HS-27A (cell line): ENCODE measurements around the gene UBA1.

ENCODE experiments used
- DNase-seq: peaks from one replicate; pipeline ENCODE4 v3.0.0-alpha.2; 2012; ENCODE audit warnings: low read depth, missing footprints

Gene UBA1

DNA sequence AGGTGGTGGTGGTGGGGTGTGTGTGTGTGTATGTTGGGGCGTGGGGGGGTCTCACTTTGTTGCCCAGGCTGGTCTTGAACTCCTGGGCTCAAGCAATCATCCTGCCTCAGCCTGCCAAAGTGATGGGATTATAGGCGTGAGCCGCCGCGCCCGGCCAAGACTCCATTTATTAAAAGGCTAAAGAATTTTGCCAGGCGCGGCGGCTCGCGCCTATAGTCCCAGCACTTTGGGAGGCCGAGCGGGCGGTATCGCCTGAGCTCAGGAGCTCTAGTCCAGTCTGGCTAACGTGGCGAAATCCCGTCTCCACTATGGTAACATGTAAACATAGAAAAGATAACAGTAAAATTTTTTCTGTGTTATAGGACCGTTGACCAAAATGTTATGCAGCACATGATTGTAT, 3.7 kb upstream of the UBA1 start:
- no peak for DNase-seq

DNA sequence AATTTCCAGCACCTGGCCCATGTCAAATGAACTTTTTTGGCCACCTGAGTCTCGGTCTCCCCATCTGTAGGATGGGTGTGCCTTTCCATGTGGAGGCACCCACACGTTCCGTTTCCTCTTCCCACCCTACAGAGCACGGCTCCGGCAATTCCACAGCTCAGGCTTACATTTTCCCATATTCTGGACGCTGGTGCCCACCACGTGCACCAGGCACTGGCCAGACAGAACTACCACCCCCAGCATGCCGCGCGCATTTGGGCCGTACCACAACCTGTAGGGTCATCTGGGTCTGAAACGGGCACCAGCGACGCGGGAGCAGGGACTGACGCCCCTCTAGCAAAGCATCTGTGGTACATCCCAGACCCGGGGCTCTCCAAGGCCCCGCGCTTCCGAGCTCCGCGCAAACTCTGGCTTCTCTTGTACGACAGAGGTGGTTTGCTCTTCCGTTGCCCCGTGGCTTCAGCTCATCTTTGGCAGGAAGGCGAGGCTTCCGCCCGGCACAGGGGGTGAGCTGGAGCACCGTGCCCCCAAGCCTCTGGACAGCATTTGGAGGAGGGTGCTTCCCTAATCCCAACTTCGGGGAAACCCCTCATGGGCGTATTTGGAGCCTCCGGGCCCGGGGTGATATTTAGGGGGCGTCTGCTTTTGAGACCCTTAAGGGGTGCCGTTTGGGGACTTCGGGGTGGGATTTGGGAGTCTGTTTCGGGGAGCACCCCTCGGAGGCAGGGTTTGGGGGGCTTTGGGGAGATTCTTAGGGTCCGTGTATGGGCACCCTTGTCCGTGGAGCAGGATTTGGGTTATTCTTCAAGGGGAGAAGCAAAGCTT, 3.0 kb upstream of the UBA1 start:
- no peak for DNase-seq

DNA sequence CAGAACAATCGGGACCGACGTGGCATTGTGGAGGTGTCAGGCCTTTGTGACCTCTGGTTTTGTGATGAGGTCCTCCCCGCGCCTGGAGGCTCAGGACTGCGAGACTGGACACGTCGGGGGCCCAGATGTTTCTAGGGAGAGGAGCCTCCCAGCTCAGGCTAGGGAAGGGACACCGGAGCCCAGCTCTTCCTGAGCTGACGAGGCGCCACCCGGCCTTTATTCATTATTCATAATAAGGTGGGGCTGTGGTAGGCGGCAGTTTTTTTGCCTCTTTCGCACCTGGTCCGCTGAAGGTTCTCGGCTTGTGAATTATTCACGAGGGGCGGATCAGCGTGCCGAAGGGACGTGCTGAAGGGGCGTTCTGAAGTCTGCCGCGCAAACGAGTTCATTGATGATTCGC, 2.3 kb upstream of the UBA1 start:
- no peak for DNase-seq

DNA sequence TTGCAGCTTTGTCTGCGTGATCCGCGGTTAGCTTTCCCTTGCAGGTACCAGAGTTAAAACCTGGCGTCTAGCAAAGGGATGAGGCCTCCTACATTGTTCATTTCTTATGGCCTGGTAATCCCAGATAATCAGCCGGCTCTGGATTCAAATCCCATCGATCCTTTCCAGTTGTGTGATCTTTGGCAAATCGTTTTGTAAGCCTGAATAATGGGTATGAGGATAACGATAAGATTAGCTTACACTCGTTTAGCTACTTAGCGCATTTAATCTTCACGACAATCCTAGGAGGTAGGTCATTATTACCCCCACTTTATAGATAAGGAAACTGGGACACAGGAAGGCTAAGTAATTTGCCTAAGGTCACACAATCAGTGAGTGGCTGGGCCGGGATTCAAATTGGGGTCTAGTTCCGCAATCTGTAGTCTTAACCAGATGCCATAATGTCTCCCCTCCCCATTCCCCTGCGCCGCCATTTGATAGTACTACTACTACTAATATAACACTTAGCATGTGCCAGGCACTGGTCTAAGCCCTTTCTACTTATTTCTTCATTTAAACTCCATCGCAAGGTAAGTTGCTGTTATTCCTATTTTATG, 1.7 kb upstream of the UBA1 start:
- no peak for DNase-seq

DNA sequence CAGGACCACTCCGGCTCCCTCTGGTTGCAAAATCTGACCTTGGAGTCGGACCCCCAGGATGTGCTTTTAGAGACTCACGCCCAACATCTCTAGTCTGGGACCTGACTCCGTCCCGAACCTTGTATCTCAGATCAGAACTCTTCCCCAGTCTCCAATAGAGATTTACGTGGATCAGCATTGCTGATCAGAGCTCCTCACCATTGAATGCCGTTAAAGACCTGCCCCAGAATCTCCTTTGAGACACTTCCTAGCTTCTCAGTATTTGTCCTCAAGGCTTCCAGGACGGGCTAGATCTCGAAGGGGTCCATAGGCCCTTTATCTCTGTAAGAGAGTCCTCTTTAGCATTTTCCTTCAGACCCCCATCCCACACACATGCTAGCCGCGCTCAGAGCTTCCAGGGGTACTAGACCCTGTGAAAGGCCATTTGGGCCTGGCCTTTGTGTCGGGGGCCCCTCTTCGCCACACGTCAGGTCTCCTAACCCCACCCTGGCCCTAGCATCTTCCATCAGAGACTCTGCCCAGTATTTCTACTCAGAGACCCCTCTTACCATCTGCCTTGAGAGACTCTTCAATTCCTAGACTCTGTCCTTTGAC, 662 bp downstream of the UBA1 start:
- no peak for DNase-seq

DNA sequence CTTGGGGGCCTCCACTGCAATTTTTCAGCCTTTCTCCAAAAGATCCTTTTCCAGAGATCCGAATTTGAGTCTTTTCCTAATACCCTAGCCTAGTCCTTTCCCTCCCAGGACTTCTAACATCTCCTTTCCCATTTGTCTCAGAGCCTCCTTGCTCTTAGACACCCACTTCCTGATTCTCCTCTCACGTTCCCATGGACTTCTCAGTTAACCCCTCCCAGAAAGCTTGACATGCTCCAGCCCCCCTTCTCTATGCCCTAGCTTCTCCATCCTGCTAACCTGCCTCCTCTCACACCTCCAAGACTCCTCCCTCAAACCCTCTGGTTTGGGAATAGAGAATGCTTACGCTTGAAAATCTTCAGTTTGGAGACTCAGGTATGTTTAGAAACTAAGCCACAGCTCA, 2.5 kb downstream of the UBA1 start:
- DNase-seq: no peak

DNA sequence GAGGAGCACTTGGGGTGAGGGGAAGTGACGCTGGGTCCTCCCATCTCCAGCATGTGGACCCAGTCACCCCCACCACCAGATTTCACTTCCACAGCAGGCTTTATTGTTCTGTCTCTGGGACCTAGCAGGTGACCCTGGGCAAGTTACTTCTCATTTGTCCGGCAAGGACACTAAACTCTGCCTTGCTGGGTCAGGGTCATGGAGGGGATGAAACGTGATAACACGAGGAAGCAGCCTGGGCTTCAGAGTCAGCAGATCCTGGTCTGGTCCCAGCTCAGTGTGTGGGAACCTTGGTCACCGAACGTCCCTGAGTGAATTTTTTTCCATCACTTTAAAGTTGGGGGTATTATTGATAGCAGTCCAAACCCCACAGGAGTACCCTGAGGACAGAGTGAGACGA, 3.9 kb downstream of the UBA1 start:
- no peak for DNase-seq

DNA sequence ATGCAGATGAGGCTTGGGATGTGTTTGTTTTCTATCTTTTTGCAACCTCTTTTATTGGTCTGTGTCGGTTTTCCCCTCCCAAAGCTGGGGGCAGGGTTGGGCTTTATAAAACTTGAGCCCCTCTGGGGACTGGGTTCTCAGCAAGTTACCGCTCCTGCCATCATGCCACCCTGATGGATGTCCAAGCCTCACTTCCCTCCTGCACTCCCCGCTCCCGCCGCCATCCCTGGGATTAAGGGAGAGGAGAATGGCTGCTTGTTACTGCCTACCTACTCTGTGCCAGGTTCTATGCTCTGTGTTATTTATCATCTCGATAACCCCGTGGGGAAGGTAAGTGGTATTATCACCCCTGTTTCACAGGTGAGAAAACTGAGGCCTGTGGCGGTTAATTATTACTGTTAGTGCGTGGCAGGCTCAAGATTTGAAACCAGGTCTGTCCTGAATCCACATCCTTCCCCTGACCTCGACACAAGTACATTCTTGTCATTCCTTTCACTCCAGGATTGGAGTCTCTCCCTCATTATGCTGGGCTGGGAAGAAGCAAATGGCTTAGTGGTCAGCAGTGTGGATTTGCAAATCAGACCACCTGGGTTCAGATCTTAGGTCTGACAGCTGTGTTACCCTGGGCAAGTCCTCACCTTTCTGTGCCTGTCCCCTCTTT, 4.5 kb downstream of the UBA1 start:
- DNase-seq: no peak

DNA sequence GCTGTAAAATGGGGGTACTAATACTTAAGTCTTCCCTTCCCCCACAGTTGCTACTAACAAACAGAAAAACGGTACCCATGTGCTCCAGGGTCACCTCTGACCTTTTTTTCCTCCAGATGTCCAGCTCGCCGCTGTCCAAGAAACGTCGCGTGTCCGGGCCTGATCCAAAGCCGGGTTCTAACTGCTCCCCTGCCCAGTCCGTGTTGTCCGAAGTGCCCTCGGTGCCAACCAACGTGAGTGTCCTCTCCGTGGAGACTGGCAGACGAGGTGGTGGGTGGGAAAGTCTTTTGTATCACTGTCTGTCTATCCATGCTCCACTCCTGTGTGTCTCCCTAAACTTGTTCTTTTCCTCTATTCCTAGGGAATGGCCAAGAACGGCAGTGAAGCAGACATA, 5.1 kb downstream of the UBA1 start:
- DNase-seq: no peak

DNA sequence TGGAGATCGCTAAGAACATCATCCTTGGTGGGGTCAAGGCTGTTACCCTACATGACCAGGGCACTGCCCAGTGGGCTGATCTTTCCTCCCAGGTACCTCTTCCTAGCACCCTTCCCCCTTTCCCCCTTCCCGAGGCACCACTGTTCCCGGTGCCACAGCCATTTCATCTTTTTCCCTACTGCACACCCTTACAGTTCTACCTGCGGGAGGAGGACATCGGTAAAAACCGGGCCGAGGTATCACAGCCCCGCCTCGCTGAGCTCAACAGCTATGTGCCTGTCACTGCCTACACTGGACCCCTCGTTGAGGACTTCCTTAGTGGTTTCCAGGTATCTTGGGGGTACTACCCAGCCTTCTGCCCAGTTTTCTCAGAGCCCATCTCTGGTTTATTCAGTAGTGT, 5.7 kb downstream of the UBA1 start:
- no peak for DNase-seq

DNA sequence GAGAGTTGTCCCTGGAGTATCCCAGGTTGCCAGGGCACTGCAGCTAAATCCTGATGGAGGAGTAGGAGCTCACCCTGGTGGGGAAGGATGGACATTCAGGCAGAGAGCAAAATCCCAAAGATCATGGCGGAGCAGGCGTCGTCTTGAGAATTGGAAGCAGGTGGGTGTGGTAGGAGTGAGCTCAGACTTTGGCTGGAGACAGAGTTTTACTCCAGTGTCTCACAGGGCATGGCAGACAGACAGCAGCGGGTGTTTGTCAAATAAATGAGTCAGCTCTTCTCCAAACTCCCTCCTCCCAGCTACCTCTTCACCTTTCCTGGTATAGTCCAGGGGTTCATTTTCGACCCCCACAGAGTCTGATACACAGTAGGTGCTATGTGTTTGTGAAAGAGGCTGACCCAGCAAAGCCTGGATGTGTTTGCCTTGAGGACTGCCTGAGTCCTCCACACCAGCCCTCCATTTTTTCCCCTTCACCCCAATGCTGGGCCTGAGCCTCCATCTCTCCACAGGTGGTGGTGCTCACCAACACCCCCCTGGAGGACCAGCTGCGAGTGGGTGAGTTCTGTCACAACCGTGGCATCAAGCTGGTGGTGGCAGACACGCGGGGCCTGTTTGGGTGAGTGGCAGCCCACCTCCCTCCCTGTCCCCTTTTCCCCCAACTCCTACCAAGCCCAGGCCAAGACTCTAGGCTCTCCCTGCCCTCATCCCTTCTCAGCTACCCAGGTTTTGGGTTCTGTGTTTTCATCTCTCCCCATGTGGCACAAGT, 6.9 kb downstream of the UBA1 start:
- DNase-seq: no peak

DNA sequence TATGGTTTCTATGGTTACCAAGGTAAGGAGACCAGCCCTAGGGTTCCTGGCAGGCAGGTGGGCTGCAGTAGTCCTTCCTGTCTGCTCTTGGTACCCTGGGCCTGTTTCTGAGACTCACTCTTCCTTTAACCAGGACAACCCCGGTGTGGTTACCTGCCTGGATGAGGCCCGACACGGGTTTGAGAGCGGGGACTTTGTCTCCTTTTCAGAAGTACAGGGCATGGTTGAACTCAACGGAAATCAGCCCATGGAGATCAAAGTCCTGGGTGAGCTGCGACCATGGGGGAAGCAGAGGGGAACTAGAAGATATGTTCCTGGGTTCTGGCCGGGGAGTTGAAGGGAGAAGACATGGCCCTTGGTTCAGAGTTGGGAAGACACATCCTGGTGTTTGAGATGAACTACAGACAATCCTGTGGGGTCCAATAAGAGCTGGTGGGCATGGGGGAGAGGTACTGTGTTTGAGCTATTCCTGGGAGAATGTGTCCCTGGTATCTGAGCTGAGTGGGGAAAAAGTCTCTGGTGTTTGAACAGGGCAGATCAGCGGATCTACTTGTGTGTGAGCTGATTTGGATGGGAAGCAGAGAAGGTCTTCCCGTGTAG, 7.8 kb downstream of the UBA1 start:
- no peak for DNase-seq

DNA sequence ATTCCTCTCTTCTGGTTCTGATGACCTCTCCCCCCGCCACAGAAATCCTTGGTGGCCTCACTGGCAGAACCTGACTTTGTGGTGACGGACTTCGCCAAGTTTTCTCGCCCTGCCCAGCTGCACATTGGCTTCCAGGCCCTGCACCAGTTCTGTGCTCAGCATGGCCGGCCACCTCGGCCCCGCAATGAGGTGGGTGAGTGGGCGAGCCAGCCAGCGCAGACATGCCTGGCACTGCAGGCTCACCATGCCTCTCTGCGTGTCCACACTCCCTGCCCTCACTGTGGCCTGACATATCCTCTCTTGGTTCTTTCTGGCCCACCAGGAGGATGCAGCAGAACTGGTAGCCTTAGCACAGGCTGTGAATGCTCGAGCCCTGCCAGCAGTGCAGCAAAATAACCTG, 8.7 kb downstream of the UBA1 start:
- no peak for DNase-seq

DNA sequence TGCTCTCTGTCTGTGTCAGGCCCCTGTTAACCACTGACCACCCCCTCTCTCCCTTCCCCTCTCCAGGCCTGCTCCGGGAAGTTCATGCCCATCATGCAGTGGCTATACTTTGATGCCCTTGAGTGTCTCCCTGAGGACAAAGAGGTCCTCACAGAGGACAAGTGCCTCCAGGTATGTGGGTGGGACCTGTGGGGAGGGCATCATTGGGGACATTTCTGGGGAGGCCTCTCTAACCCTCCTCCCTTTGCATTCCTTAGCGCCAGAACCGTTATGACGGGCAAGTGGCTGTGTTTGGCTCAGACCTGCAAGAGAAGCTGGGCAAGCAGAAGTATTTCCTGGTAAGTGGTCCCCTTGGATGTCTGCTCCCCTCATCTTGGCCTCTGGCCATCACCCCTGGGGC, 9.2 kb downstream of the UBA1 start:
- no peak for DNase-seq

DNA sequence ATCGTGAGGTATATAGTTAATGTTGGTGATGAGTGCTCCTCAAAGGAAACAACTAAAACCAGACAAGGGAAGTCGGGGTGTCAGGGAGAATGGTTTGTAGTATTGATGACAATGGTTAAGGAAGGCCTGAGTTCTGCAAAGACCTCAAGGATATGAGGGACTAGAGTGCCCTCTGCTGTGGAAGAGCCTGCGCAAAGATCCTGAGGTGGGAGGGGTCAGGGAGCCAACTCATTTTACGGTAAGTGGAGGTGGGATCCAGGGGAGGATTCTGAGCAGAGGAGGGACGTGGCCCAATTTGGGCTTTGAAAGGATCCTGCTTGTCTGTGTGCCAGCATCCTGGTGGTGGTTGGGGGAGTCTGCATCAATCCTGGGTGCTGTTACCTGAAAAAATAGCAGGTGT, 11.3 kb downstream of the UBA1 start:
- DNase-seq: no peak

DNA sequence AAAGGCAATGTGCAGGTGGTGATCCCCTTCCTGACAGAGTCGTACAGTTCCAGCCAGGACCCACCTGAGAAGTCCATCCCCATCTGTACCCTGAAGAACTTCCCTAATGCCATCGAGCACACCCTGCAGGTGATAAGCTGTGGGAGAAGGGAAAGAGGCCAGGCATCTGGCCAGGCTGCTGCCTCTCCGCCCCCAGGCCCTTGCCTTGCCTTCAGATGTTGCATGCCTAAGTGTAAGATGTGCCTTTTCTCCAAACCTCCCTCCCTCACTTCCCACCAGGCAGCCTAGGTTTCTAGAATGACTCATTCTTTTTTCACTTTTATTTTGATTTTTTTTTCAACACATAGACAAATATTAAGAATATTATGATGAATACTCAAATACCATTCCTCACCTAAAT, 12.7 kb downstream of the UBA1 start:
- DNase-seq: no peak

DNA sequence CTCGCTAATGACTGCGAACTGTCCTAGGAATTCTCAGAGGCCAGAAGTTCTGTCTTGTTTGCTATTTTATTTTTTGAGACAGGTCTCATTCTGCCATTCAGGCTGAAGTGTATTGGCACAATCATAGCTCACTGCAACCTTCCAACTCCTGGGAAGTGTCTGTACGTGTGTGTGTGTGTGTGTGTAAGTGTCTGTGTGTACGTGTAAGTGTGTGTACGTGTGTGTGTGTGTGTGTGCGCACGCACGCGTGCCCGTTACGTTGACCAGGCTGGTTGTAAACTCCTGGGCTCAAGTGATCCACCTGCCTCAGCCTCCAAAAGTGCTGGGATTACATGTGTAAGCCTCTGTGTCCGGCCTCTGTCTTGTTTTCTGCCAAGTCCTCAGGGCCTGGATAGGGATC, 14.5 kb downstream of the UBA1 start:
- no peak for DNase-seq

DNA sequence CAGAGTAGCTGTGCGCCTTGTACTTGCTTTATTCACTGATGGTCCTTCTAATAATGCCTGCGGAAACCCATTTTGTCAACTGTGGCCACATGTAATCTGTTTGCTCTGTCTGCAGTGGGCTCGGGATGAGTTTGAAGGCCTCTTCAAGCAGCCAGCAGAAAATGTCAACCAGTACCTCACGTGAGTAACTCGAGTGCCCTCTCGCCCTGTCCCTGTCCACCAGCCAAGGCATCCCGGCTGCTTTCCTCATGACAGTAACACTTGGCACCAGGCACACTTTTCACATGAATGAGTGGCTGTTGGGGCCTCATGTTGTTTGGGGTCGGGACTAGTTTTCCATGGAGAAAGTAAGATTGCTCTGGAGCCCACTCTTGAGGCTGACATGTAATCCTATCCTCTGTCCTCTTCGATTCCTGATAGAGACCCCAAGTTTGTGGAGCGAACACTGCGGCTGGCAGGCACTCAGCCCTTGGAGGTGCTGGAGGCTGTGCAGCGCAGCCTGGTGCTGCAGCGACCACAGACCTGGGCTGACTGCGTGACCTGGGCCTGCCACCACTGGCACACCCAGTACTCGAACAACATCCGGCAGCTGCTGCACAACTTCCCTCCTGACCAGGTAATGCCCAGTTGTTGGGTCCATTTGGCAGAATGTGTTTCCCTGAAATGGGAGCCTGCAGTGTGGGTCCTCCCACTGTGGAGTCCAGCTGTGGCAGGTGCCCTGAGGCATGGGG, 16.0 kb downstream of the UBA1 start:
- no peak for DNase-seq

DNA sequence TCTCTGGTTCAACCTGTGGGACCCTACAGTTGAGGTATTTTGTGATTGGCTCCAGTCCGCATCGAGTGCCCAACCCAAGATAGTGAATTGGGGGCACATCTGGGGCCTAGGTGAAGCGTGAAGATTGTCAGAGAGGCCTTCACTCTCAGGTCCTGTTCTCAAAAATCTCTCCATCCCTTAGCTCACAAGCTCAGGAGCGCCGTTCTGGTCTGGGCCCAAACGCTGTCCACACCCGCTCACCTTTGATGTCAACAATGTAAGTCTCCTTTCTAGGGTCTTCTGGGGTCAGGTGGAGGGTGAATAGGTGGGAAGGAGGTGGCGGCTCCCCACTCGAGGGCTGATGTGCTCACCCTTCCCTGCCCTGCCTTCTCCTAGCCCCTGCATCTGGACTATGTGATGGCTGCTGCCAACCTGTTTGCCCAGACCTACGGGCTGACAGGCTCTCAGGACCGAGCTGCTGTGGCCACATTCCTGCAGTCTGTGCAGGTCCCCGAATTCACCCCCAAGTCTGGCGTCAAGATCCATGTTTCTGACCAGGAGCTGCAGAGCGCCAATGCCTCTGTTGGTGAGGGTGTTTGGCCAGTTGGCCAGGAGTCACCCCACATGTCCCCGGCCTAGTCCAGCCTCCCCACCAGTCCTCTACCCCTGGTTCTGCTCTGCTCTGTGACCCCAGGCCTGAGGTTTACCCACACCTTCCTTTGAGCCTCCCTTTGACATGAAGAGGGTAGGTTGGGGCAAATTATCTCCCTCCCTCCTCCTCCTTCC, 17.2 kb downstream of the UBA1 start:
- no peak for DNase-seq
